DOHH2 (cell line): Measurements from ENCODE around the gene HTRA1.

ENCODE experiments used
- EZH2phosphoT487 ChIP-seq: fragments of 200-600 bp; sonication (generic); IDR thresholded peaks from 2 replicates; pipeline ENCODE4 v1.6.1; 2017; ENCODE audit warnings: borderline replicate concordance, mild to moderate bottlenecking, antibody characterized with exemption, low read length, moderate library complexity, mixed read lengths
- TF ChIP-seq, protein P1 (sequence below): fragments of 200-600 bp; sonication (generic); IDR thresholded peaks from one replicate; pipeline ENCODE4 v1.5.1; 2014; ENCODE audit warnings: antibody characterized with exemption, mild to moderate bottlenecking, low read depth, low read length; ENCODE audit not compliant: poor library complexity, severe bottlenecking

DNA sequence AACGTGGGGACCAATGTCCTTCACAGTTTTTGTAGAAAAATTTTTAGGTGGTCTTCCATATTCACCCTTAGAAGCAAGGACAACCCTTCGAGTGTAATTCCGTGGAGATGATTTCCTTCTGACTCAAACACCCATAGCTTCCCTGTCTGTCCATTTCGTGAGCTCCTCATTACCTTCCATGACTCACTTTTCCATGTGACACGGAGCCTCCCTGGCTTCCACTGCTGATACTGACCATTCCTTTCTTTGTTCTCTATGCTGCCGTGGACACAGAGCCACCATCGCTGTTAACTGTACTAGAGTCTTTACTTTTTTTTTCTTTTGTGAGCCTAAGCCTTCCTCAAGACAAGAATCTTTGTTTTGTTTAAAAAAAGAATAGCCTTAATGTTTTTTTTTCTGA is 19.4 kb upstream of the HTRA1 start:
- TF ChIP-seq, protein P1, sequence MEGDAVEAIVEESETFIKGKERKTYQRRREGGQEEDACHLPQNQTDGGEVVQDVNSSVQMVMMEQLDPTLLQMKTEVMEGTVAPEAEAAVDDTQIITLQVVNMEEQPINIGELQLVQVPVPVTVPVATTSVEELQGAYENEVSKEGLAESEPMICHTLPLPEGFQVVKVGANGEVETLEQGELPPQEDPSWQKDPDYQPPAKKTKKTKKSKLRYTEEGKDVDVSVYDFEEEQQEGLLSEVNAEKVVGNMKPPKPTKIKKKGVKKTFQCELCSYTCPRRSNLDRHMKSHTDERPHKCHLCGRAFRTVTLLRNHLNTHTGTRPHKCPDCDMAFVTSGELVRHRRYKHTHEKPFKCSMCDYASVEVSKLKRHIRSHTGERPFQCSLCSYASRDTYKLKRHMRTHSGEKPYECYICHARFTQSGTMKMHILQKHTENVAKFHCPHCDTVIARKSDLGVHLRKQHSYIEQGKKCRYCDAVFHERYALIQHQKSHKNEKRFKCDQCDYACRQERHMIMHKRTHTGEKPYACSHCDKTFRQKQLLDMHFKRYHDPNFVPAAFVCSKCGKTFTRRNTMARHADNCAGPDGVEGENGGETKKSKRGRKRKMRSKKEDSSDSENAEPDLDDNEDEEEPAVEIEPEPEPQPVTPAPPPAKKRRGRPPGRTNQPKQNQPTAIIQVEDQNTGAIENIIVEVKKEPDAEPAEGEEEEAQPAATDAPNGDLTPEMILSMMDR = no peak
- TF ChIP-seq EZH2phosphoT487 = no peak
